Measurements from ENCODE around the gene CMBL. TPM values are rescaled to one million over a fixed set of nuclear protein-coding genes. Genes with fewer than 3 reads are reported as not detected.

CMBL gene
- total RNA-seq, 1 experiment from 2014 or later = 12.6 TPM

- H2BK20ac ChIP-seq (ENCODE audit: low read depth, low read length, poor library complexity, severe bottlenecking) = no peak overlapping the region
- Mint-ChIP-seq H3K27me3 (ENCODE audit: low read depth) (peaks cover 22% of the 10 kb centered on the region), H3K4me1 (peaks cover 11 to 15% of the 10 kb centered on the region in 2 experiments), H3K27ac (peak overlapping the region in 1 of 3 experiments; percentile 76; a peak in 4 of 7 replicates), H3K4me3 (no peak overlapping the region), H3K36me3 (ENCODE audit: insufficient read depth in 1 of 3, low read depth in 3 of 3) (no peaks in the 10 kb centered on the region; a peak in 1 of 7 replicates), H3K9me3 (no peaks in the 10 kb centered on the region)
- WGBS (ENCODE audit: extremely low coverage, insufficient read length, low lambda C conversion rate) = no CpG with 5 or more reads among the region's 19 CpGs
- no peak overlapping the region for H2AK5ac ChIP-seq (ENCODE audit: insufficient read length, low read length)
- H2BK5ac ChIP-seq (ENCODE audit: insufficient read length, low read length) = no peak overlapping the region
- TF ChIP-seq CTCF (conservative IDR thresholded peaks at IDR 0.05) = no peak
- H3K79me2 ChIP-seq (ENCODE audit: insufficient read depth, low read length) = no peaks in the 10 kb centered on the region
- peaks cover 7% of the 10 kb centered on the region; the same call in 1 of the 2 replicates for H3K27me3 ChIP-seq (ENCODE audit: insufficient read depth, low read length)
- H4K20me1 ChIP-seq (ENCODE audit: control insufficient read depth, insufficient read depth, insufficient read length) = no peaks in the 10 kb centered on the region
- no peaks in the 10 kb centered on the region for H3K9me3 ChIP-seq (ENCODE audit: control insufficient read depth, low read depth, low read length)
- H2AFZ ChIP-seq (ENCODE audit: low read length) = no peak overlapping the region
- H4K91ac ChIP-seq (ENCODE audit: insufficient read length, low read depth, low read length) = no peak overlapping the region
- H3K27ac ChIP-seq (ENCODE audit: insufficient read length, low read depth, low read length) = no peak overlapping the region
- no peak overlapping the region for H3K9ac ChIP-seq (ENCODE audit: extremely low read depth, insufficient read length, low read length)
- no peak overlapping the region for H2BK120ac ChIP-seq (ENCODE audit: low read depth, low read length, poor library complexity, severe bottlenecking)
- H2BK15ac ChIP-seq (ENCODE audit: low read depth, low read length) = no peak overlapping the region
- H3K79me1 ChIP-seq (ENCODE audit: insufficient read depth, low read depth, low read length, poor library complexity, severe bottlenecking) = no peaks in the 10 kb centered on the region
- peak; percentile 63 for DNase-seq
- no peaks in the 10 kb centered on the region; the same call in 1 of the 2 replicates for H3K4me1 ChIP-seq (ENCODE audit: insufficient read depth, low read length)
- H3K18ac ChIP-seq (ENCODE audit: insufficient read length, low read depth, low read length) = peak overlapping the region; percentile 24
- H3K4ac ChIP-seq (ENCODE audit: low read depth, low read length) = no peak overlapping the region
- no peak overlapping the region for H3T11ph ChIP-seq (ENCODE audit: low read length)
- no peak overlapping the region for H4K8ac ChIP-seq (replicated peaks; ENCODE audit: insufficient read length, low read depth, low read length)
- no peak overlapping the region for H3K23ac ChIP-seq (ENCODE audit: insufficient read length, low read depth, low read length)
- H4K5ac ChIP-seq (ENCODE audit: insufficient read length, low read depth, low read length) = no peak overlapping the region
- H3K4me2 ChIP-seq (ENCODE audit: insufficient read depth, insufficient read length, low read length) = no peak overlapping the region
- H3K56ac ChIP-seq (ENCODE audit: insufficient read length, low read depth, low read length) = no peak overlapping the region
- no peak overlapping the region for H2BK12ac ChIP-seq (ENCODE audit: insufficient read length, low read depth, low read length)
- H3K14ac ChIP-seq (ENCODE audit: insufficient read depth, low read length) = 0 out of 2 replicates have a peak overlapping the region, but pooled peaks have one; percentile 26
- no peaks in the 10 kb centered on the region for H3K23me2 ChIP-seq (ENCODE audit: insufficient read length, low read depth, low read length, poor library complexity, severe bottlenecking)
Measured at GRCh38 chr5:10339058-10339811, 31.5 kb upstream of the CMBL start.
